Measurements from ENCODE around the gene KCTD1.

The KCTD1 gene

GRCh38 chr18:26531605-26532298, 16.6 kb downstream of the KCTD1 start:
- TF ChIP-seq, protein P1, sequence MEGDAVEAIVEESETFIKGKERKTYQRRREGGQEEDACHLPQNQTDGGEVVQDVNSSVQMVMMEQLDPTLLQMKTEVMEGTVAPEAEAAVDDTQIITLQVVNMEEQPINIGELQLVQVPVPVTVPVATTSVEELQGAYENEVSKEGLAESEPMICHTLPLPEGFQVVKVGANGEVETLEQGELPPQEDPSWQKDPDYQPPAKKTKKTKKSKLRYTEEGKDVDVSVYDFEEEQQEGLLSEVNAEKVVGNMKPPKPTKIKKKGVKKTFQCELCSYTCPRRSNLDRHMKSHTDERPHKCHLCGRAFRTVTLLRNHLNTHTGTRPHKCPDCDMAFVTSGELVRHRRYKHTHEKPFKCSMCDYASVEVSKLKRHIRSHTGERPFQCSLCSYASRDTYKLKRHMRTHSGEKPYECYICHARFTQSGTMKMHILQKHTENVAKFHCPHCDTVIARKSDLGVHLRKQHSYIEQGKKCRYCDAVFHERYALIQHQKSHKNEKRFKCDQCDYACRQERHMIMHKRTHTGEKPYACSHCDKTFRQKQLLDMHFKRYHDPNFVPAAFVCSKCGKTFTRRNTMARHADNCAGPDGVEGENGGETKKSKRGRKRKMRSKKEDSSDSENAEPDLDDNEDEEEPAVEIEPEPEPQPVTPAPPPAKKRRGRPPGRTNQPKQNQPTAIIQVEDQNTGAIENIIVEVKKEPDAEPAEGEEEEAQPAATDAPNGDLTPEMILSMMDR (IDR thresholded peaks at IDR 0.05; ENCODE audit: extremely low read depth, missing control alignments) = no peak
- DNase-seq (ENCODE audit: low spot score) = no peak

GRCh38 chr18:26526966-26527234, 21.5 kb downstream of the KCTD1 start:
- no peak for DNase-seq (ENCODE audit: low spot score)
- TF ChIP-seq, protein P1 (IDR thresholded peaks at IDR 0.05; ENCODE audit: extremely low read depth, missing control alignments) = no peak

DNA sequence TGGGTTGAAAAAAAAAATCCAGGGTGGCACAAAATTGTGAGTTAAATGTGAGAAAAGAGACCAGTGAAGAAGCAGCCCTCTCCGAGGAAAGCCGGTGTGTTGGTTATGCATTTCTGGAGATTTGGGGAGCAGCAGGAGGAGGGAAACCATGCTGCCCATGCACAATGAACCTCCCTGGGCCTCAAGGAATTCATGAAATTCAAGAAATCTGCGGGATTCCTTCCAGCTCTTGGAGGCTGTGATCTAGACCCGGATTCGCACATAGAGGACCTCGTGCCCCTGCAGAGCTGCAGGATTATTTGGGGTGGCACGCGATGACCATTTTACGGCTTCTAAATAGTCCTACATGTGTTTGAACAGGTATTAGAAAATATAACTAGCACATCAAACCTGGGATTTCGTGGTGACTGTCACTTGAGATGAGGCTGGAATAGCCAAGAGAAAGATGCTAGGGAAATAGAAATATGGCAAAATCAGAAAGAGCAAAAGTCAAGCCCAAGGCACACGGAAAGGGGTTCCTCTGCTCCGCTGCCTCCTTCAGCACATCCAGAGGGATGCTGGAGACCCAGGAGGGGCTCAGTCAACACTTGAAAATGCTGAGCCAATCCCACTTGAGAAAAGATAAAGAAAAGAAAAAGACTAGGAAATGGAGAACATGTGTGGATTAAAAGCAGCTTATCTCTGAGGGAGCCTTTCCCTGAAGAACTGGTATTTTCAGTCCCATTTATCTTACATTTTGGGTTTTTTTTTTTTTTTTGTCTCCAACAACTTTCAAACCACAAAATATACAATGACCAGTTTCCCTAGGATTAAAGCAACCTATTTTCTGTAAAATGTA, 22.0 kb downstream of the KCTD1 start:
- TF ChIP-seq, protein P1 (IDR thresholded peaks at IDR 0.05; ENCODE audit: extremely low read depth, missing control alignments) = no peak
- DNase-seq (ENCODE audit: low spot score) = no peak

GRCh38 chr18:26524504-26525351, 23.6 kb downstream of the KCTD1 start:
- TF ChIP-seq, protein P1 (IDR thresholded peaks at IDR 0.05; ENCODE audit: extremely low read depth, missing control alignments) = no peak
- no peak for DNase-seq (ENCODE audit: low spot score)

DNA sequence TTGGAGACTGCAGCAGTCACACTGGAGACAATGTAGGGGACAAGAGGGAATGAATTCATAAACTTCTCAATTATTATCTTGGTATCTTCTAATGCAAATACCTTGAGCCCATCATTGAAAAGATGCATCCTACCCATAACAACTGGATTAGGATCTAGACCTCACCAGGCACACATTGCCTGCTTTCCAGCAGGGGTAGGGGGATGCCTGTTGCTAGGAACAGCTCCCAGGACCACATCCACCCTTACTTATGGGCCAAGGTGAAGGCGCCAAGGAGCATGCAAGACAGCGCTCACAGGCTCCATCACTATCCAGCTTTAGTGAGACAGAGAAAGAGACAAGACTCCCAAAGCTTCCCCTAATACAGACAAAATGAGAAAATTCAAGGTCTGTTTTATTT, 24.4 kb downstream of the KCTD1 start:
- TF ChIP-seq, protein P1 (IDR thresholded peaks at IDR 0.05; ENCODE audit: extremely low read depth, missing control alignments) = no peak
- no peak for DNase-seq (ENCODE audit: low spot score)

- TF ChIP-seq, protein P1 (IDR thresholded peaks at IDR 0.05; ENCODE audit: extremely low read depth, missing control alignments) = no peak
- no peak for DNase-seq (ENCODE audit: low spot score)
Measured at GRCh38 chr18:26521617-26522016, 26.7 kb downstream of the KCTD1 start.

DNA sequence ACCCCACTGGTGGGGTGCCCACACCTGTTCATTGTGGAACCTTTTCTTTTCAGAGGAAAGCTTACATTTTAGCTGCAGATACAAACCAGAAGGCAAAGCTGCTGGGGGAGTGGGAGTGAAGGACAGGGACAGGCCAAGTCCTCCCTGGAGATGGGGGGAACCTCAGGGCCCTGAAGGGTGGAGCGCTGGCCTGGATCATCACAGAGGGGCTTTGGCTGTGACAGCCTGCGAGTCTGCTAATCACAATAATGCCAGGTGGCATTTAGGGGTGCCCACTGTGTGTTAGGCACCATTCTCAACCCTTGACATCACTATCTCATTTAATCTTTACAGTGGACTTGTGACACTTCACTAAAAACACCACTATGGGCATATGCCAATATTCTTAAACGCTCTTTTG, 27.4 kb downstream of the KCTD1 start:
- TF ChIP-seq, protein P1 (IDR thresholded peaks at IDR 0.05; ENCODE audit: extremely low read depth, missing control alignments) = no peak
- no peak for DNase-seq (ENCODE audit: low spot score)

Measured in GM20000 (cell line).